Measurements from ENCODE around the gene PQBP1. TPM values are rescaled to one million over a fixed set of nuclear protein-coding genes. Genes with fewer than 3 reads are reported as not detected.

Gene PQBP1
- total RNA-seq, 4 donors from 2014 or later: 46.4 to 90.7 (median 70.3) TPM

DNA sequence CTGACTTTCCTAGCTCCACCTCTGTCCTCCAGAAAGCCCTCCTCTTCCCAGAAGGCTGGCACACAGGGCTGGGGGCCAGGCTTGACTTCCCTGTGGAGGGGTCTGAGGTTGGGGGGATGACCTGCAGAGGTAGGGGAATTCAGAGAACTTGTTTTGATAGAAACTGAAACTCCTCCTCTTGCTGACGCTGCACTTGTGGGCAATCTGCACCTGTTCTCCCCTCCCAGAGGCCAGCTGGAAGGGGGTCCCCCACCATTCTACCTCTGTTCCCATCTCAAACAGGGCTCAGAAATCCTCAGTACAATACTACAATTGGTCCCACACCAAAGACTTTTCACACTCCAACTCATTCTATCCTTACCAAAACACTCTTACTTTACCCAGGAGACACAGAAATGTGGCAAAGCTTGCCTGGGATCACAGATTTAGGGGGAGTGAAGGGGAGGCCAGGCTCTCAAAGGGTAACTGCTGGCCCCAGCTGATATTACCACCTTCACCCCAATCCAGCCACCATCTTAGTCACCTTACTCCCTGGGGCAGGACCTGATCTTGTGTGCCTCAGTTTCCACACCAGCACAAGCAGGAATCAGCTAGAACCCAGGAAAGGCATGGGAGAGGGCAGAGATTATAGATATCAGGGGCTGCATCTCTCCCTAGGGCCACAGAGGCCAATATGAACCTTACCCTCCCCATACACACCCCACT, 41.1 kb downstream of the PQBP1 start:
- H3K4me3 ChIP-seq: no peak overlapping the region
- no peaks in the 10 kb centered on the region for H3K36me3 ChIP-seq
- H3K27me3 ChIP-seq: no peaks in the 10 kb centered on the region
- no peaks in the 10 kb centered on the region for H3K4me1 ChIP-seq
- TF ChIP-seq, protein P1, sequence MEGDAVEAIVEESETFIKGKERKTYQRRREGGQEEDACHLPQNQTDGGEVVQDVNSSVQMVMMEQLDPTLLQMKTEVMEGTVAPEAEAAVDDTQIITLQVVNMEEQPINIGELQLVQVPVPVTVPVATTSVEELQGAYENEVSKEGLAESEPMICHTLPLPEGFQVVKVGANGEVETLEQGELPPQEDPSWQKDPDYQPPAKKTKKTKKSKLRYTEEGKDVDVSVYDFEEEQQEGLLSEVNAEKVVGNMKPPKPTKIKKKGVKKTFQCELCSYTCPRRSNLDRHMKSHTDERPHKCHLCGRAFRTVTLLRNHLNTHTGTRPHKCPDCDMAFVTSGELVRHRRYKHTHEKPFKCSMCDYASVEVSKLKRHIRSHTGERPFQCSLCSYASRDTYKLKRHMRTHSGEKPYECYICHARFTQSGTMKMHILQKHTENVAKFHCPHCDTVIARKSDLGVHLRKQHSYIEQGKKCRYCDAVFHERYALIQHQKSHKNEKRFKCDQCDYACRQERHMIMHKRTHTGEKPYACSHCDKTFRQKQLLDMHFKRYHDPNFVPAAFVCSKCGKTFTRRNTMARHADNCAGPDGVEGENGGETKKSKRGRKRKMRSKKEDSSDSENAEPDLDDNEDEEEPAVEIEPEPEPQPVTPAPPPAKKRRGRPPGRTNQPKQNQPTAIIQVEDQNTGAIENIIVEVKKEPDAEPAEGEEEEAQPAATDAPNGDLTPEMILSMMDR (IDR thresholded peaks at IDR 0.05): no peak
- no peak for TF ChIP-seq POLR2A (IDR thresholded peaks at IDR 0.05)
- DNase-seq: no peak
- intact Hi-C loops (cut with DNase I; ENCODE audit: low total_unique reads): no loop called here
- H3K9me3 ChIP-seq: no peaks in the 10 kb centered on the region
- no peak overlapping the region for H3K27ac ChIP-seq

DNA sequence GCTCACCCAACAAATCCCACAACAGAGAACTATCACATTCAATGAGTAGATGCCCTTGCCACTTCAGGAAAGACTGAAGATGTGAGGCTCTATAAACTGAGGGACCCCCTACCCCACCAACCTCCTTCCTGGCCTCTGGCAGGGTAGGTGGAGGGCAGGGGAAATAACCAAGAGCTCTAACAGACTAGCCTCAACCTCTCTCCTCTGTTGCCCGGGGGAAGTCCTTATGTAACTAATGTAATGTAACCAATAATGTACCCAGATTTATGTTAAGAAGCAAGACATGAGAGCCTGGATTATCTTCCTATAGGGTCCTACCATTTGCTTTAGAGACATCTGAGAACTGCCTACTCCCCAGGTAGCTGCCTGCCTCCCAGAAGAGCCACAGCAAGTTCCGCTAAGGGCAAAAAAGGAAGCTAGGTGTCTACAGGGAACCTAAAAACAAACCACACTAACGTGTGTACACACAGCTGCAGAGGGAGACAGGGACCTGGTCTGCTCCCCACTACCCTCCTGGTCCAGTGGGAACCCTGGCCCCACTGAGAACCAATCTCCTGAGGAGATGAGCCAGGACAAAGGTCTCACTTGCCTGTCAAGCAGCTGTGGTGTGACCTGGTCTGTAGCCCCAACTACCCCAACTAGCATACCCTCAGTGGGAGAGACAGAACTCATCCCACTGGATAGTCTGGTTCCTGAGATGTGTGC, 41.9 kb downstream of the PQBP1 start:
- no peak for DNase-seq
- H3K9me3 ChIP-seq: no peaks in the 10 kb centered on the region
- H3K27ac ChIP-seq: no peak overlapping the region
- TF ChIP-seq POLR2A (IDR thresholded peaks at IDR 0.05): no peak
- TF ChIP-seq, protein P1 (IDR thresholded peaks at IDR 0.05): no peak
- no peak overlapping the region for H3K4me3 ChIP-seq
- no peaks in the 10 kb centered on the region for H3K4me1 ChIP-seq
- intact Hi-C loops (cut with DNase I; ENCODE audit: low total_unique reads): no loop called here
- H3K36me3 ChIP-seq: no peaks in the 10 kb centered on the region
- no peaks in the 10 kb centered on the region for H3K27me3 ChIP-seq

DNA sequence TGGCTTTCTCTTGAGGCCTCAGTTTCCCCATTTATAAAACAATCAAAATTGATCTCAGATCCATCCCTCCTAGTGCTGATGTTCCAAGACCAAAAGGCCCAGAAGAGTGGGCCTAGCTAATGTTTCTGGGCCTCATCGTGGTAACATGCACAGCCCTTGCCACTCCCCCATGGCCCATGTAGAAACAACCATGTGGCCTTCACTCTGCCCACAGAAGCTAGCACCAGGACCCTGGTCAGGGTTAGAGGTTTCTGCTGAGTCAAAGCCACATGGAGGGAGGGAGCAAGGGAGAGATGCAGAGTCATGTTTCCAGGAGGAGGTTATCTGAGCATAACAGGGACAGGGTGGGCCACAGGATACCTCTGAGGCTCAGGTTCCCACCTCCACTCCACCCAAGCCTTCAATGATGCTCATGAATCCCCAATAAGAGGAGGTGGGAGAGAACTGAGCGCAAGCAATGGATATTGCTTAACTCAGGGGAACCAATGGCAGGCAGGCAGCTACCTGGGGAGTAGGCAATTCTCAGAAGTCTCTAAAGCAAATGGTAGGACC, 42.8 kb downstream of the PQBP1 start:
- no peaks in the 10 kb centered on the region for H3K9me3 ChIP-seq
- intact Hi-C loops (cut with DNase I; ENCODE audit: low total_unique reads): no loop called here

DNA sequence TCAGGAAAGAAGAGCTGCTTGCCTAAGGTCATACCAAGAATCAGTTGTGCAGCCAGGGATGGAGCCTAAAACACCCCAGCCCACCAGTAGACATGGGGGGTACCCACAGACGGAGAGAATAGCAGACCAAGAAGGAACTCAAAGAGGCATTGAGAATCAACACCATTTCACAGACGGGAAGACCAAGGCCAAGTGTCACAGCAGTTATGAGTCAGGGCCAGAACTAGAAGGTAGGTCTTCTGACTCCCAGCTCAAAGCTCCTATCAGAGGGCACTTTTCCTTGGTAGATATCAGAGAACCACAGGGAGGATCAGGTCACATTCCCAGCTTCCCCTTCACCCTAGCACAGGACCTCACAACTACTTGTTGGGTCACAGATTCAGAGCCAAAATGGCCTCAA, 45.2 kb downstream of the PQBP1 start:
- no peak overlapping the region for H3K27ac ChIP-seq
- H3K27me3 ChIP-seq: no peaks in the 10 kb centered on the region
- H3K4me1 ChIP-seq: no peaks in the 10 kb centered on the region
- TF ChIP-seq POLR2A (IDR thresholded peaks at IDR 0.05): no peak
- TF ChIP-seq, protein P1 (IDR thresholded peaks at IDR 0.05): no peak
- H3K9me3 ChIP-seq: no peaks in the 10 kb centered on the region
- no peaks in the 10 kb centered on the region for H3K36me3 ChIP-seq
- intact Hi-C loops (cut with DNase I; ENCODE audit: low total_unique reads): no loop called here
- no peak for DNase-seq
- no peak overlapping the region for H3K4me3 ChIP-seq

More for the DNA sequence above, 42.8 kb downstream of the PQBP1 start:
- H3K27me3 ChIP-seq: no peaks in the 10 kb centered on the region
- H3K27ac ChIP-seq: no peak overlapping the region
- no peak overlapping the region for H3K4me3 ChIP-seq
- no peak for DNase-seq
- no peak for TF ChIP-seq POLR2A (IDR thresholded peaks at IDR 0.05)
- TF ChIP-seq, protein P1 (IDR thresholded peaks at IDR 0.05): no peak
- H3K4me1 ChIP-seq: no peaks in the 10 kb centered on the region
- no peaks in the 10 kb centered on the region for H3K36me3 ChIP-seq

Measured in uterus (tissue), 4 donors.